NCI-H1417 (cell line): ENCODE data around the gene TCHH.
"Not testable (repeated sequence)": the region's sequence is repeated elsewhere in the genome, so short reads cannot be mapped to it uniquely, and the experiment has no call there.

Experiments used
- DNase-seq, 3 experiments: peaks; one replicate each; lab custom pipeline; 2025; lab: John Stamatoyannopoulos, UW

The TCHH gene

GRCh38 chr1:152115344-152115743 is at the start of gene TCHH:
Gene TCHH, minus strand, starts transcription at chr1:152115444. Its CDS starts 1,364 bp downstream, at chr1:152114080.
- DNase-seq: no peak

DNA sequence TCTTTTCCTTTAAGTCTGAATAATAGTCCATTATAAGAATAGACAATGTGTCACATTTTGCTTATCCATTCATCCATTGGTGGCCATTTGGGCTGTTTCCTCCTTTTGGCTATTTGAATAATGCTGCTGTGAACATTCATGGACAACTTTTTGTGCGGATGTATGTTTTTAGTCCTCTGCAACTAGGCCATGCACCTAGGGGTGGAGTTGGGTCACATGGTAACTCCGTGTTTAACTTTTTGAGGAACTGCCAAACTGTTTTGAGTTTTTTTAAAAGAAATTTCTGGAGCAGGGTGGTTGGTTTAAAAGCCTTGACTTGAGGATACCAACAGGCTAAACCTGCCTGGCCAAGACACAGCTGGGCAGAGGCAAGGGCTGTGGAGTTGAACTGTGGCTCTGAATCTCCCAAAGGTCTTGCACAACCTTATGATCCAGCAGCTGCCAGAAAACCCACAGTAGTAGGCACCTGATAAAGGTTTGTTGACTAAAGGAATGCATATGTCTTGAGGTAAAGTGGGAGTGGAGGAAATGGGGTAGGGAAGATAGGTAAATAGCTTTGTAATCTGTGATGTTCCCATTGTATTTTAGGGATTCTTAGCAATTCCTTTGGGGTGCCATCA is 49.4 kb upstream of the TCHH start:
- no peak for DNase-seq

DNA sequence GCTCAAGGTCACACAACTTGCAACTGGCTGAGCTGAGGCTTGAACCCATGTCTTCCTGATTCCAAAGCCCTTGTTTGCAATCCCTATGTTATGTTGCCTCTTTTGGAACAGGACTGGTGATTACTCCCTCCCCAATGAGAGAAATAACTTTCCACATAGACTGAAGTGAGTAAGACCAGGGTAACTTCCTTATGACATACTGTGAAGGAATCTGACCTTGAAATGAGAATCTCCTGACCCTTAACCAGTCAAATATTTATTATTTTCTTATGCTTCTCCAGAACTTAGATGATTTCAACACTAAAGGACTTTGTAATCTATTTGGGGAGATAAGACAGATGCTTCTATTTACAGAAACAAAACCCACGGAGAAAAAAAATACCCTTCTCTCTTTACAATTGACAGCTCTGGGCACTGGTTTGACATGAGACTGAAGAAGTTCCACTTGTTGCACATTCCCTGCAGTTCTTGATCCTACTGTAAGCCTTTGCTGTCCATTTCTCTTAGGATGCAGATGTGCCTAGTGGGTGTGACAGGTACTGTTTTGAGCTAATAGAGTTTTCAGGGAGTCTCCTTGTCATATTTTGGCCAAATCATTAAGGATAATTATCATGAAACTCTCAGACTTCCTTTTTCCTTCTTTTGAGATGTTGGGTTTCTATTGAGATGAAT is 47.7 kb upstream of the TCHH start:
- peak in 2 of 3 experiments; percentile 24 to 56 for DNase-seq

GRCh38 chr1:152160576-152160975 is 45.3 kb upstream of the TCHH start:
- no peak for DNase-seq

DNA sequence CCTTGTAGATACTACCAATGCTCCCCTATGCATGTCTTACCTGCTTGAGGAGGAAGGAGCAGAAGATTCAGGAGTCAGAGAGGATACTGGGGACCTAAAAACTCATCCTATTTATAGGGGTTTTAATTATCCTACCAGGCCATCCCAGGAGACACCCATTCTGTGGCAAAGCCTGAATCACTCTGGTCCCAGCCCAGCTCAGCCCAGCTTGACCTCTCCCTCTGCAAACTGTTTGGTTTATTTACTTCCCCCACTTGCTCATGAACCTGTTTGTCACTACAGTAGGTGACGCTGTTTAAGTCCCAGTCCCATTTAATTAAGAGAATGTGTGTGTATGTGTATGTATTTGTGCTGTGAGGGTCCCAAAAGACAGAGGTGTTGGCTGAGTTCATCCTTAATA is 43.9 kb upstream of the TCHH start, which contains the start of gene RPTN:
Gene RPTN, minus strand, starts transcription at position 85 of the 400 bp plus-strand sequence. CDS start 1,339 bp downstream, outside the sequence.
- no peak for DNase-seq

DNA sequence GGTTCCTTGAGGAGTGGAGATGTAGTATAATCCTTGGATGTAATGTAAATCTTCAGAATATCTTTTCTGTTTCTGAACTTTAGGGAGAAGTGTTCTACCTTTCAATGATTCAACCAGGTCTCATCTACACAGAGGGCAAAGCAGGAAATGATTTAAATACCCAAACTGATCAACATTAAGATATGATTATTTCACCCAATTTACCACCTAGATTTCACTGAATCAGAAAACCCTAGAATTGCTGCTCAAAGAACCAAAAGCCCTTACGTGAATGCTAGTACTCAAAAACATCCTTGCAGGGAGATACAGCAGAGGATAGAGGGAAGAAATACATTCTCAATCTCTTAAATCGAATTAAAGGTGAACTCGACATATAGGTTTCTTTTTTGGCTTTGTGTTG is 38.8 kb upstream of the TCHH start:
- DNase-seq: no peak

DNA sequence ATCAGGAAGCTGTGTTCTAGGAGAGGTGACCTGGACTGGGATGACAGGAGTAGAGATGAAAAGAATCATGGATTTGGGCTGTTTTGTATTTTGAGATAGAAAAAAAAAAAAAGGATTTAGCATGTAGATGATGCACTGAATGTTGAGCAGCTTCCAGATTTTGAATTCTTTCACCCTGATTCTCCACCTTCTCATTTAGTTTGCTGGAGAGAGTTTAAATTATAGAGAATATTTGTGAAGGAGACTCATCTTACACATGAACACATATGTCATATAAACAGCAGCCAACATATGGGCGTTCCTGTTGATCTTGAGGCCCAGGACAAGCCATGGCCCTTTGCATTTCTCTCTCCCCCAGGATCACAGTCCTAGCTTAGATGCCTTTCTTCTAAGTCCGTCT is 36.4 kb upstream of the TCHH start:
- no peak for DNase-seq

GRCh38 chr1:152148981-152149380 is 33.7 kb upstream of the TCHH start:
- no peak for DNase-seq

DNA sequence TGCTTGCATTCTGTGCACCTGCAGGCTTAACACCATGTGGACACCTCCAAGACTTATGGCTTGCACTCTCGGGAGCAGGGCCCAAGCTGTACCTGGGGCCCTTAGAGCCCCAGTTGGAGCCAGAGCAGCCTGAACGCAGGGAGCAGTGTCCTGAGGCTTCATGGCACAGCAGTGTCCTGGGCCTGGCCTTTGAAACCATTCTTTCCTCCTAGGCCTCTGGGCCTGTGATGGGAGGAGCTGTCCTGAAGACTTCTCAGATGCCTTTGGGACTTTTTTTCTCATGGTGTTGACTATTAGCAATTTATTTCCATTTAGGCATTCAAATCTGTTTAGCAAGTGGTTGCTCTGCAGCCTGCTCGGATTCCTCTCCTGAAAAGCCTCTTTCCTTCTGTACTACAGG is 32.8 kb upstream of the TCHH start:
- no peak for DNase-seq

DNA sequence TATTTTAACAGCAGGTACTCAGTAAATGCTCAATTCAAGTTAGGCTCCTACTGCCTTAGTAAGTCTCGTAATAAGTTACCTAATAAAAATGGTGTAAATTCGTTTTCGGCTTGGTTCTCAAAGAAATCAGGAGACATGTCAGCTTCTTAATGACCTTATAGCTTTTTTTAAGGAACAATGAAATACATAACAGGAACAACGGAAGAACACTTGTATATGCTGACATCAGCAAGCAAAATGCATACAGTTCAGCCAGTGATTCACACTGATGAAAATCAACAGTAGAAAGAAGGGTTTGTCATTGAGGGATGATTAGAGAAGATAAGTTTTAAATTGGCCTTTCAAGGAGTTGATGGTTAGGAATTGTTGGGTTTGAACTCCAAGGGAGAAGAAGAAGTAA is 30.5 kb upstream of the TCHH start:
- no peak for DNase-seq

DNA sequence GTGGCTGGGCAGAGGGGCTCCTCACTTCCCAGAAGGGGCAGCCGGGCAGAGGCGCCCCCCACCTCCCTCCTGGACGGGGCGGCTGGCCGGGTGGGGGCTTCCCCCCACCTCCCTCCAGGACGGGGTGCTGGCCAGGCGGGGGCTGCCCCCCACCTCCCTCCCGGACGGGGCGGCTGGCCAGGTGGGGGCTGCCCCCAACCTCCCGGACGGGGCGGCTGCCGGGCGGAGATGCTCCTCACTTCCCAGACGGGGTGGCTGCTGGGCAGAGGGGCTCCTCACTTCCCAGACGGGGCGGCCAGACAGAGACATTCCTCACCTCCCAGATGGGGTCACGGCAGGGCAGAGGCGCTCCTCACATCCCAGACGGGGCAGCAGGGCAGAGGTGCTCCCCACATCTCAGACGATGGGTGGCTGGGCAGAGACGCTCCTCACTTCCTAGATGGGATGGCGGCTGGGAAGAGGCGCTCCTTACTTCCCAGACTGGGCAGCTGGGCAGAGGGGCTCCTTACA is 29.5 kb upstream of the TCHH start:
- DNase-seq: not testable (repeated sequence)

DNA sequence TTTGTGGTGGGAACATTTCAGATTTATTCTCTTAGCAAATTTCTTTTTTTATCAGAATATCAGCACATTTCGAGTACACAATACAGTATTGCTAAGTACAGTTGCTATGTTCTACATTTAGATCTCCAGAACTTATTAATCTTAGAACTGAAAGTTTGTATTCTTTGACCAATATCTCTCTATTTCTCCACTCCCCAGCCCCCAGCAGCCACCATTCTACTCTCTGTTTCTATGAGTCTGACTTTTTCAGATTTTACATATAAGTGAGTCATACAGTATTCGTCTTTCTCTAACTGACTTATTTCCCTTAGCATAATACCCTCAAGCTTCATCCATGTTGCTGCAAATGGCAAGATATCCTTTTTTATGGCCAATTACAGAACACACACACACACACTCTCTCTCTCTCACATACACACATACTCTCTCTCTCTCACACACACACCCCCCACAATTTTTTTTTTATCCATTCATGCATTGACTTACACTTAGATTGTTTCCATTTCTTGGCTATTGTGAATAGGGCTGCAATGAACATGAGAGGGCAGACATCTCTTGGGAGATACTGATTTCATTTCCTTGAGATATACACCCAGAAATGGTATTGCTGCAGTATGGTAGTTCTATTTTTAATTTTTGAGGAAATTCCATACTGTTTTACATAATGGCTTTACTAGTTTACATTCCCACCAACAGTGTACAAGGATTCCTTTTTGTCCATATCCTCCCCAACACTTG is 28.1 kb upstream of the TCHH start:
- DNase-seq: no peak

GRCh38 chr1:152141971-152142584 is 26.8 kb upstream of the TCHH start:
- DNase-seq: peak; percentile 33 to 81 (median 61)

- DNase-seq: no peak
Observed at GRCh38 chr1:152137215-152137614, 22.0 kb upstream of the TCHH start.

DNA sequence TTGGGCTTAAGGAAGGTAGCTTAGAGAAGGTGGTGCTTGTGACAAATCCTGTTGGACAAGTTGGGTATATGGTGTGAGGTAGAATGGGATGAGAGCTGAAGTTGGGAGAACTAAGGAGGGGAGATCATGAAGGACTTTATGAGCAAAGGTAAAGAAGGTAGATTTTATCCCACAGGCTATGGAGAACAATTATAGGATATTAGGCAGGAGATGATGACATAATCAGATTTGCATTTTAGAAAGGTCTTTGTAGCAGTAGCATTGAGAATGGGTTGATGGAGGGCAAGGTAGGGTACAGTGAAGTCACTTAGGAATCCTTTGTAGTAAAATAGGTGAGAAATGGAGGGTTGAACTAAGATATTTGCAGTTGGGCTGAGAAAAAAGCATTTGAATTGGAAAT is 14.9 kb upstream of the TCHH start:
- no peak for DNase-seq

DNA sequence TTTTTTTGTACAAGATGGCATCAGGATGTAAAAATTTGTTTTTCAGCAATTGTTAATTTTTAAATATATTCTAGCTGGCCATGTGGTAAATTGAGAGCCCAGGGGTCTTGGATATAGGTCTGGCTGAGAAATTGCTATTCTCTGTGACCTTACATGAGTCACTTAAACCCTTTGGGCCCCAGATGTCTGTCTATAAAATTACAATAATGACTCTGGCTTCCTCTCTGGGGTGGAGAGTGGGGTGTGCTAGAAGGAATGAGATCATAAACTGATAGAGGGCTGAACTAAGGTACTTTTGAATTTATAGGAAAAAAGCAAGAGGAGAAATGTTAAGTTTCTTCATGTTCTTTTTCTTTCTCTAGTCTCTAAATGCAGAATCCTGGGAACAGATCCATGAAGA is 12.4 kb upstream of the TCHH start:
- no peak for DNase-seq

DNA sequence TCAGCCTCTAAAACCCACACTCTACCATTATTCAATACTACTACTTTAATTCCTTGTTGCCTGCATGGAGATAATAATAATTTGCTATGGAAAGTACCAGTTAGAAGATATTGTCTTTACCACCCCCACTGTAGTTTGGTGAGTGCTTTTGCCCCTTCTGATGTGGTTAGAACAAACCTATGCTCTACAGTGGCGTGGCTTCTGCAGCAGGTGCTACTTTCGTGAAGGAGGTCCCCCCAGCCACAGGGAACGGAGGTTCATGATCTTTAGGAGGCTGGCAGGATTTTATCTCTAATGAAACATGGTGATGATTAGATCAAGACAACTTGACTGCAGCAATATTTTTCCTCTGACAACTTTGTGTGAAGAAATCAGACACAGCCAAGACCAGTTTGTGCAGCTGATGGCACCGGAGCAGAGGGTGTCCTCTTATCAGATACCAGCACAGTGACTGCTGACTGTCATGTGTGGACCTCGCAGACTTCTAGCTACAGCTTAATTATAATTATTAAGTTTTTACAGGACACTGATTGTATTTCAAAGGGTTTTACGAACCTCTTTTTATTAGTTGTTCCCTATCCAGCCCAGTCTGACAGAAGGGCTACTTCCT is 10.7 kb upstream of the TCHH start:
- DNase-seq: no peak

DNA sequence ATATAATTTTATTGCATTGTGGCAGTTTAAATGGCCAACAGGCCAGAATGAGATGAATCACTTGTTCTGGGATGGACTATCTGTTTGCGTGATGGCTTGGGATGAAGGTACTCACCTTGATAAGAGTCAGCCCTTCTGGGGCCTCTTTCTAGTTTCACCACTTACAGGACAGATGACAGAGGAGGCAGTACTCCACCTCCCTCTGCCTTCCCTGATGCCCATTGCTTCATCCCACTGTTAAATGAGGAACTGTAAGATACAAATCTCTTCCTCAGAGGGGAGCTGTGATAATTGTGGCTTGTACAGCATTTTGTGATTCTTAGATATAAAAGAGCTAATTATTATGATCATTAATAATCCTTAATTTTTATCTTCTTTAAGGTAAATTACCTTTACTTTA is 3.7 kb upstream of the TCHH start:
- DNase-seq: no peak

- no peak for DNase-seq
Observed at GRCh38 chr1:152112885-152113432, 2.3 kb downstream of the TCHH start.

DNA sequence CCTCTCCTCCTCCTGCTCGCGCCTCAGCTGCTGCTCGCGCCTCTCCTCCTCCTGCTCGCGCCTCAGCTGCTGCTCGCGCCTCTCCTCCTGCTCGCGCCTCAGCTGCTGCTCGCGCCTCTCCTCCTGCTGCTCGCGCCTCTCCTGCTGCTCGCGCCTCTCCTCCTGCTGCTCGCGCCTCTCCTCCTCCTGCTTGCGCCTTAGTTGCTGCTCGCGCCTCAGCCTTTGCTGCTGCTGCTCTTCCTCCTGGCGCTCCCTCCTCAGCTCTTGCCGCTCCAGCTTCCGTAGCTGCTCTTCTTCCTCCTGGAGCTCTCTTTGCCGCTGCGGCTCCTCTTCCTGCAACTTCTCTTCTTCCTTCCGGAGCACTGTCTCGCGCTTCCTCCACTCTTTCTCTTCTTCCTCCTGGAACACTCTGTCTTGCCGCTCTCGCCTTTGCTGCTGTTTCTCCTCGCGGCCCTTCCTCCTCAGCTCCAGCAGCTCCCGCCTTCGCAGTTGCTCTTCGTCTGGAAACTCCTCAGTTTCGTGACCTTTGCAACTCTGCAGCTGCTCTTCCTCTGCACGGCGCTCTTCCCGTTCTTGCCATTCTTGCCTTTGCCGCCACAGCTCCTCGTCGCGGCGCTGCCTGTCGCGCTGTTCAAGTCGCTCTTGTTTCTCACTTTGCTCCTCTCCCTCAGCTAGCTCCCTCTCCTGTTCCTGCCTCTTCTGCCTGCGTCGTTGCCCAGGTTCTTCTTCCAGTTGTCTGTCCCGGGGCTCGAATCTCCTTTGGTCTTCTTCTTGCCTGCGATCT is 3.0 kb downstream of the TCHH start:
- DNase-seq: peak in 2 of 3 experiments; percentile 29 to 50

DNA sequence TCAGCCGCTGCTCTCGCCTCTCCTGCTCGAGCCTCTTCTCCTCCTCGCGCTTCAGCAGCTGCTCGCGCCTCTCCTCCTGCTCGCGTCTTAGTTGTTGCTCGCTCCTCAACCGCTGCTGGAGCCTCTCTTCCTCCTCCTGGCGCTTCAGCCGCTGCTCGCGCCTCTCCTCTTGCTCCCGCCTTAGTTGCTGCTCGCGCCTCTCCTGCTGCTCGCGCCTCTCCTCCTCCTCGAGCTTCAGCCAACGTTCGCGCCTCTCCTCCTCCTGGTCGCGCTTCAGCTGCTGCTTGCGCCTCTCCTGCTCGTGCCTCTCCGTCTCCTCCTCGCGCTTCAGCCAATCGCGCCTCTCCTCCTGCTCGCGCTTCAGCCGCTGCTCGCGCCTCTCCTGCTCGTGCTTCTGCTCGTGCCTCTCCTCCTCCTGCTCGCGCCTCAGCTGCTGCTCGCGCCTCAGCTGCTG is 3.7 kb downstream of the TCHH start:
- DNase-seq: peak; percentile 38 to 85 (median 81)
